GM10266 (cell line): ENCODE measurements around the gene CD151.

Experiments
- DNase-seq: peaks from one replicate; pipeline ENCODE4 v3.0.0; 2012; ENCODE audit errors: extremely low spot score
- CTCF ChIP-seq: IDR thresholded peaks from 2 replicates; pipeline ENCODE4 v1.5.1; 2012; ENCODE audit warnings: mild to moderate bottlenecking, low read depth; ENCODE audit not compliant: control insufficient read depth, insufficient read depth; ENCODE audit errors: missing control alignments

Gene CD151

GRCh38 chr11:854601-855329 lies 22.0 kb downstream of the CD151 start:
- no peak for TF ChIP-seq CTCF
- no peak for DNase-seq

GRCh38 chr11:855330-855674 lies 22.6 kb downstream of the CD151 start:
- TF ChIP-seq CTCF = no peak
- no peak for DNase-seq

DNA sequence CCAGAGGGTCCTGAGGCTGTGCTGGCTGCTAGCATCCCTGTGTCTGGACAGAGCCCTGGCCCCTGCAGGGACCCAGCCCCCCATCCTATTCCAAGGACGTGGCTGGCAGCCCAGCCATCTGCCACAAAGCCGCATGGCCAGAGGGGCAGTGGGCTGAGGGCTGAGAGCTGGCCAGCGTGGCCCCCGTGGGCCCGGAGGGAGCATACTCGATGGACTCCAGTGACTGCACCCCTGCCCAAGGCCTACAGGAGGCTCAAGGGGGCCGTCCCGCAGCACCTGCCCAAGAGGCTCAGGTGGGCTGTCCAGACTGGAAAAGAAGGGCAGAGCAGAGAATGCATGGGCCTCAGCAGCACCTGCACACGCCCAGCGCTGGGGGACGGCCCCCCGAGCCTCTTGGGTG lies 23.0 kb downstream of the CD151 start:
- no peak for TF ChIP-seq CTCF
- no peak for DNase-seq

- no peak for DNase-seq
- TF ChIP-seq CTCF = no peak
These were observed 23.6 kb downstream of the CD151 start for GRCh38 chr11:856397-856796.

DNA sequence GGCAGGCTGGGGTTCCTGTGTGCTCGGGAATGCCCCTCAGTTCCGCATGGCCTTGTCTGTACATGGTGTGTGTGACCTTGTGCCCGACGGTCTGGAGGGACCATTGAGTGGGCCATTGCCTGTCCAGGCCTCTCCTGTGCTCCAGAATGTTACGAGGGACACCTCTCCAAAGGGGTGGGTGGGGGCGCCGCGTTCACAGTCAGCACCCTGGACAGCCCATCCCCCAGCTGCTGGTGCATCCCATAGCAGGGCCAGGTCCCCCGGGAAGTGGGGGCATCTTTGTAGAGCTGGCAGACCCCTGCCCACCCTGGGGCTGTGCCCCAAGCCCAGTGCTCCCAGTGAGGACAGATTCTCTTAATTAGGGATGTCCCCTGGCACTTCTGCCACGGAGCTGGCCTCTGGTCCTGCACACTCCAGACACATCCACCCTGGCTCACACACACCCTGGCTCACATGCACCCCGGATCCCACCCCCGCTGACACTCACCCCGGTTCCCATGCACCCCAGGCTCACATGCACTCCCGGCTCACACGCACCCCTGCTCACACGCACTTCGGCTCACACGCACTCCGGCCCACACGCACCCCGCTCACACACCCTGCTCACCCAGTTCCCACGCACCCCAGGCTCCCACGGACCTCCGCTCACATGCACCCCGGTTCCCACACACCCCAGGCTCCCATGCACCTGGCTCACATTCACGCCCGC lies 25.5 kb downstream of the CD151 start:
- TF ChIP-seq CTCF = no peak
- DNase-seq = no peak

DNA sequence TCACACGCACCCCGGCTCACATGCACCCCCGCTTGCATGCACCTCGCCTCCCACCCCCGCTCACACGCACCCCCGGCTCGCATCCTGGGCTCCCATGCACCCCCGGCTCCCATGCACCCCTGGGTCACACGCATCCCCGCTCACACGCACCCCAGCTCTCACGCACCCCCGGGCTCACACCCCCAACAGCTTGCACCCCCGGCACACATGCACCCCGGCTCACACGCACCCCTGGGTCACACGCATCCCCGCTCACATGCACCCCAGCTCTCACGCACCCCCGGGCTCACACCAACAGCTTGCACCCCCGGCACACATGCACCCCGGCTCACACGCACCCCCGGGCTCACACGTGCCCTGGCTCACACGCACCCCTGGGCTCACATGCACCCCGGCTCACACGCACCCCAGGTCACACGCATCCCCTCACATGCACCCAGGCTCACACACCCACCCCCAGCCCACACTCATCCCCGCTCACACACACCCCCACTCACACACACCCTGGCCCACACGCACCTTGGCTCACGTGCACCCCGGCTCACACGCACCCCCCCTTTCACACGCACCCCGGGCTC lies 26.1 kb downstream of the CD151 start:
- no peak for DNase-seq

More for the DNA sequence above, 26.1 kb downstream of the CD151 start:
- no peak for TF ChIP-seq CTCF
